MG63 (cell line): ENCODE measurements around the gene ZNF579. TPM values are rescaled to one million over a fixed set of nuclear protein-coding genes. Genes with fewer than 3 reads are reported as not detected.
"Not testable (repeated sequence)": the region's sequence is repeated elsewhere in the genome, so short reads cannot be mapped to it uniquely, and the experiment has no call there.

ENCODE experiments used
- DNase-seq: peaks from one replicate; pipeline ENCODE4 v3.0.0-alpha.2; 2020
- H3K27me3 ChIP-seq: fragments of 250-450 bp; sonication (Bioruptor Pico); 2 replicates; pipeline ENCODE4 v1.5.1; 2020; ENCODE audit warnings: mild to moderate bottlenecking, moderate library complexity
- H3K36me3 ChIP-seq: fragments of 250-450 bp; sonication (Bioruptor Pico); 2 replicates; pipeline ENCODE4 v1.5.1; 2020; ENCODE audit warnings: mild to moderate bottlenecking, moderate library complexity
- H3K4me3 ChIP-seq: fragments of 250-450 bp; sonication (Bioruptor Pico); 2 replicates; pipeline ENCODE4 v1.5.1; 2020; ENCODE audit warnings: mild to moderate bottlenecking, moderate library complexity
- H3K9me3 ChIP-seq: fragments of 250-450 bp; sonication (Bioruptor Pico); 2 replicates; pipeline ENCODE4 v1.5.1; 2020; ENCODE audit warnings: mild to moderate bottlenecking, moderate library complexity
- total RNA-seq: library from RNA; depleted of rRNA; stranded (reverse); fragments of >200 nt; shearing (Covaris generic); gene quantifications from 2 replicates; pipeline ENCODE4 v1.2.3, GENCODE V29; 2014; ENCODE audit warnings: low replicate concordance

Gene ZNF579
- total RNA-seq, 1 experiment from 2014 or later, result 8.6 TPM

DNA sequence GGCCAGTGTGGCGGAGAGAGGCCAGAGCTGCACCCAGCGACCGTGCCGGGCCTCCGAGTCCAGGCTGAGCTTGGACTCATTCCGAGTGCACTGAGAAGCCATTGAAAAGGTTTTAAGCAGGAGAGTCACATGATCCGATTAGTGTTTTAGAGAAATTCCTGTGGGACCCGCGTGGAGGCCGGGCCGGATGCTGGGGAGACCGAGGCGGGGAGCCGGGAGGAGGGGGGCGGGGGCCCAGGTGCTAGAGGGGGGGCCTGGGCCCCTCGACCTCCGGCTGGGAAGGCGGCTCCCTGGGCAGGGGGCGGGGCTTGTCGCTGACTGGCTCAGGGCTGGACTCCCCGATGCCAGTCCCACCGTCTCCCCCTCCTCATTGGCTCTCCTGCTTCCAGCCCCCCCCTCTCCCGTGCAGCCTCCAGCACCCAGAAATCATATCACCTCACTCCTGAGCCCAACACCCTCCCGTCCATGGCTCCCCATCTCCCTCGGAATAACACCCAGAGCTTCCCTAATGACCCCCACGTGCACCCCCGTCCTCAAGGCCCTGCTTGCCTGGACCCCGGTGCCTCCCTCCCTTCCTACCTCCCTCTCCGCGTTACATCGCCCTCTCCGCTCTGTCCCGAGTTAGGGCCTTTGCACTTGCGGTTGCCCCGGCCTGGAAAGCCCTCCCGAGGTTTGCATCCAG lies 5.2 kb upstream of the ZNF579 start:
- H3K27me3 ChIP-seq, result no peaks in the 10 kb centered on the region
- H3K4me3 ChIP-seq, result no peak overlapping the region
- DNase-seq, result no peak
- H3K36me3 ChIP-seq, result no peaks in the 10 kb centered on the region
- H3K9me3 ChIP-seq, result no peaks in the 10 kb centered on the region

DNA sequence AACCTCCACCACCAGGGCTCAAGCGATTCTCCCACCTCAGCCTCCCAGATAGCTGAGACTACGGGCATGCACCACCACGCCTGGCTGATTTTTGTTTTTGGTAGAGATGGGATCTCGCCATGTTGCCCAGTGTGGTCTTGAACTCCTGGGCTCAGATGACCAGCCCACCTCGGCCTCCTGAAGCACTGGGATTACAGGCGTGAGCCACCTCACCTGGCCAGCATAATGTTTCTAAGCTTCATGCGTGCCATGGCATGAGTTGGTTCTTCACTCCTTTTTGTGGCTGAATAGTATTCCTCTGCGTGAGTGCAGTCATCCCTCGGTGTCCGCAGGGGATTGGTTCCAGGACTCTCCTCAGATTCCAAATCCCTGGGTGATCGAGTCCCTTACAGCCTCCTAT lies 4.2 kb upstream of the ZNF579 start:
- no peaks in the 10 kb centered on the region for H3K27me3 ChIP-seq
- peaks cover 3% of the 10 kb centered on the region for H3K36me3 ChIP-seq
- H3K9me3 ChIP-seq, result no peaks in the 10 kb centered on the region
- no peak overlapping the region for H3K4me3 ChIP-seq
- DNase-seq, result no peak

DNA sequence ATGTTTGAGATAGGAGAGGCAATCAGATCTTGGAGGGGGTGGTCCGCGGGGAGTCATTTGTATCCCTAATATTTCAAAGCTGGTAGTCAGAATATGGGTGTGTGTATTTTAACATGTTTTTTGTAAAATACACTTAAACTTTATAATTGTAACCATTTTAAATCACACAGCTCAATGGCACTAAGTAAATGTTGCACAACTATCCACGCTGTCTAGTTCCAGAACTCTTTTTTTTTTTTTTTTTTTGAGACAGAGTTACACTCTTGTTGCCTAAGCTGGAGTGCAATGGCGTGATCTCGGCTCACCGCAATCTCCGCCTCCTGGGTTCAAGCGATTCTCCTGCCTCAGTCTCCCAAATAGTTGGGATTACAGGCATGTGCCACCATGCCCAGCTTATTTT lies 3.2 kb upstream of the ZNF579 start:
- H3K9me3 ChIP-seq, H3K27me3 ChIP-seq, H3K4me3 ChIP-seq, DNase-seq, H3K36me3 ChIP-seq: not testable (repeated sequence)

DNA sequence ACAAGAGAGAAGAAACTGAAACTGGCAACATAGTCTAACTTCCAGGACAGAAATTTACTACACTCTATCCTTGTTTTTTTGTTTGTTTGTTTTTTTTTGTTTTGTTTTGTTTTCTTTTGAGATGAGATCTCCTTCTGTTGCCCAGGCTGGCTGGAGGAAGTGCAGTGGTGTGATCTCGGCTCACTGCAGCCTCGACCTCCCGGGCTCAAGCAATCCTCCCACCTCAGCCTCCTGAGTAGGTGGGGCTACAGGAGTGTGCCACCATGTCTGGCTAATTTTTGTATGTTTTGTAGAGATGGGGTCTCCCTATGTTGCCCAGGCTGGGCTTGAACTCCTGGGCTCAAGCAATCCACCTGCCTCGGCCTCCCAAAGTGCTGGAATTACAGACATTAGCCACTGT lies 1.6 kb upstream of the ZNF579 start:
- peaks cover 13% of the 10 kb centered on the region for H3K36me3 ChIP-seq
- not testable (repeated sequence) for H3K4me3 ChIP-seq, H3K9me3 ChIP-seq, H3K27me3 ChIP-seq, DNase-seq

DNA sequence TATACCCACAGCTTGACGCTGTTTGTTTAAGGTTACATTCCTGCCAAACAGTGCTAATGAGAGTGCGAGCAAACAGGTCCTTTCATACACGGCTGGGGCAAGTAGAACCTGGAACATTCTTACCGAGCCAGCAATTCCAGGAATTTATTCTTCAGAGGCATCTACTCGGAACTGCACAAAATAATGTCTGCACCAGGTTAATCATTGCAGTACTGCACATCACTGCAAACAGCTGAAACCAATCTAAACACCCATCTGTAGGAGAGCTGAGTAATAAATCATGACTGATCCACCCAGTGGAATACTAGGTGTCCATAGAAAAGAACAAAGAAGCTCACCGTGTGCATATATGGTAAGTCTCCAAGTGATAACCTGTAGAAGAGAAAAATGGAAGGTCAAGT lies 1.2 kb upstream of the ZNF579 start:
- Histone ChIP-seq H3K9me3 (no peaks in the 10 kb centered on the region), H3K4me3 (no peak overlapping the region), H3K36me3 (peaks cover 17% of the 10 kb centered on the region), H3K27me3 (no peaks in the 10 kb centered on the region)
- DNase-seq, result no peak

DNA sequence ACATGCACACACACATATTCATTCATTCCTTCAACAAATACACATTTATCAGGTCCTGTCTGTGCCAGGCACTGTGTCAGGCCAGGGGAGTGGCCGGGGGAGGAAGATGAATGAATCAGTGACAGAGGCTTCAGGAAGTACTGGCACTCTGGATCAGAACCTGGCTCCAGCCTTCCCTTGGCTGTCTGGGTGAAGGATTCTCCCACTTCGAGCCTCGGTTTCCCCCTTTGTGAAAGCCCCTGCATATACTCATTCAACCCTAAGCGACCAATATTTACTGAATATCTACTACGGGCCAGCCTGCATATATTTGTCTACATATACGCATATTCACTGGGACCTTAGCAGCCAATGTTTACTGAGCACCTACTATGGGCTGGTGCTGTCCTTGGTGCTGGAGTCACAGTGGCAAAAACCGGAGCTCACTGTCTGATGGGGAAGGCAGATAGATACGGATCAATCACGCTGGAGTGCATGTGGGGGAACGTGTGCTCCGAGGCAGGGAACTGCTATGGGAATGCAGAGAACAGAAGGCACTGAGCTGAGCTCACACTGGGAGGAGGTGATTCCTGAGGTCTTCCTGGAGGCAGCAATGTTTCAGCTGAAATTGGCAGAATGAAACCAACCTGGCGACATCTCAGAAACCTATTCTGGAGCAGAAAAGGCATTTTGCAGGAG lies 636 bp upstream of the ZNF579 start:
- DNase-seq, result no peak
- Histone ChIP-seq H3K27me3 (no peaks in the 10 kb centered on the region), H3K36me3 (peaks cover 20% of the 10 kb centered on the region), H3K9me3 (no peaks in the 10 kb centered on the region; the same call in 1 of the 2 replicates), H3K4me3 (peak overlapping the region; percentile 98)

DNA sequence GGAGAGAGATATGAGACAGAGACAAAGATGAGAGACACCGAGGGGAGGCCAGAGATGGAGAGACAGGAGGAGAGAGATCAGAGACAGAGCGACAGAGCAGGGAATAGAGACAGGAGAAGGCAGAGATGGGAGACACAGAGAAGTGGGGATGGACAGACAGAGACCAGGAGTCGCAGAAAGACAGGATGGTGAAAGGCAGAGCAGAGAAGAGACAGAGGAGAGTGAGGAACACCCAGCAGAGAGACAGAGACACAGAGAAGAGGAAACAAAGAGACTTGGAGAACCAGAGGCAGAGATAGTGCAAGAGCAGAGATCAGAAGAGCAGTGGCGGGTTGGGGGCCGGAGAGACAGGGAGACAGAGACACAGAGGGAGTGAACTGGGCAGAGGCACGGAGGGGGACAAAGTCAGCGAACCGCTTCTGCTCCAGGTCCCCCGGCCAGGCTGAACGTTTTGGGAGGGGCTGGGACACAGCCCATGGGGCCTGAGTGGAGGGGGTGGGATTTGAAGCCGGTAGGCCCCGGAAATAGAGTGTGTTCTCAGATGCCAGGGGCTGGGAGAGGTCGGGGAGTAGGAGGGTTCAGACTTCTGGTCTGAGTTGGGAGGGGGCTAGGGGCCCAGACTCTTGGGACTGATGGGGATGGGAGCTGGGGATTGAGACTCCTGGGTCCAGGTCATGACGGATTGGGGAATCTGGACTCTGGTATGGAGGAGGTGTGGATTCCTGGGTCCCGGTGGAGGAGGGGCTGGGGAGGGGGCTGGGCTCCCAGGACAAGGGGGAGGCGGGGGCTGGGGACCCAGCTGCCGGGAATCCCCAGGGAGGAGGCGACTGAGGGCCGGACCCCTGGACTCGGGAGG lies 654 bp downstream of the ZNF579 start:
- peak; percentile 72 for DNase-seq
- peak overlapping the region; percentile 98 for H3K4me3 ChIP-seq
- no peaks in the 10 kb centered on the region for H3K27me3 ChIP-seq
- peaks cover 23% of the 10 kb centered on the region for H3K36me3 ChIP-seq
- no peaks in the 10 kb centered on the region; the same call in 1 of the 2 replicates for H3K9me3 ChIP-seq

DNA sequence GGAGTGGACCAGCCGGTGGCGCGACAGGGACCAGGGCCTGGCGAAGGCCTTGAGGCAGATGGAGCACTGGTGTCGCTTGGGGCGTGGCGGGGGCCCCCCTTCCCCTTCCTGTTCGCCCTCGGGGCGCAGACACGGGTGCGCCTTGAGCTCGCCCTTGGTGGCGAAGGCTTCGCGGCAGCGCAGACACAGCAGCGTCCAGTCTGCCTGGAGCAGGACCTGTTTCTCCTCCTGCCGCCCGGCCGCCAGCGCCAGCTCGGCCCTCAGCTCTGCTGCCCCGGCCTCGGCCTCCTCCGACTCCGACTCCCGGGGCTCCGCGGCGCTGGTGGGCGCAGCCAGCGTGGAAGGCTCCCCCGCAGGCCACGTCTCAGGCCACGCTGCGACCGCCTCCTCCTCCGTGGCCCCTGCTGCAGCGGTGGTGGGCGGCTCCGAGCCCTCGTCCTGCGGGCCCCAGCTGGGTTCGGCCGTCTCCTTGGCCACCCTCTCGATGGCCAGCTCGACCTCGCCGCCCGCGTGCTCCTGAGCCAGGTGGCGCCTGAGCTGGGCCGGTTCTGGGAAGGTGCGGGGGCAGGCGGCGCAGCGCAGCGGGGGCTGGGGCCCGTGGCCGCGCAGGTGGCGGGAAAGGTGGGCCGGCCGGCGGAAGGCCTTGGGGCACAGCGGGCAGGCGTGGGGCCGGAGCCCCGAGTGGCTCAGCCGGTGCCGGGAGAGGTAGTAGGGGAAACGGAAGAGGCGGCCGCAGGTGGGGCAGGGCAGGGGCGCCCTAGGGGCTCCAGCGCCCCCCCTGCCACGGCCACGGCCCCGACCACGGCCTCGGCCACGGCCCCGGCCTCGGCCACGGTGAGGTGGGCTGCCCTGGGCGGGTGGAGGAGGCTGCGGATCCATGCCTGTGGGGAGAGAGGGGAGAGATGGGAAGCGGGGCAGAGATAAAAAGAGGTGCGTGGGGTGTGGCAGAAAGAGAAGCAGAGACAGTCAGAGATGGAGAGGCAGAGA lies 1.6 kb downstream of the ZNF579 start:
- H3K36me3 ChIP-seq, result peaks cover 23% of the 10 kb centered on the region
- H3K27me3 ChIP-seq, result no peaks in the 10 kb centered on the region
- H3K4me3 ChIP-seq, result peak overlapping the region; percentile 98
- no peak for DNase-seq
- no peaks in the 10 kb centered on the region; the same call in 1 of the 2 replicates for H3K9me3 ChIP-seq

DNA sequence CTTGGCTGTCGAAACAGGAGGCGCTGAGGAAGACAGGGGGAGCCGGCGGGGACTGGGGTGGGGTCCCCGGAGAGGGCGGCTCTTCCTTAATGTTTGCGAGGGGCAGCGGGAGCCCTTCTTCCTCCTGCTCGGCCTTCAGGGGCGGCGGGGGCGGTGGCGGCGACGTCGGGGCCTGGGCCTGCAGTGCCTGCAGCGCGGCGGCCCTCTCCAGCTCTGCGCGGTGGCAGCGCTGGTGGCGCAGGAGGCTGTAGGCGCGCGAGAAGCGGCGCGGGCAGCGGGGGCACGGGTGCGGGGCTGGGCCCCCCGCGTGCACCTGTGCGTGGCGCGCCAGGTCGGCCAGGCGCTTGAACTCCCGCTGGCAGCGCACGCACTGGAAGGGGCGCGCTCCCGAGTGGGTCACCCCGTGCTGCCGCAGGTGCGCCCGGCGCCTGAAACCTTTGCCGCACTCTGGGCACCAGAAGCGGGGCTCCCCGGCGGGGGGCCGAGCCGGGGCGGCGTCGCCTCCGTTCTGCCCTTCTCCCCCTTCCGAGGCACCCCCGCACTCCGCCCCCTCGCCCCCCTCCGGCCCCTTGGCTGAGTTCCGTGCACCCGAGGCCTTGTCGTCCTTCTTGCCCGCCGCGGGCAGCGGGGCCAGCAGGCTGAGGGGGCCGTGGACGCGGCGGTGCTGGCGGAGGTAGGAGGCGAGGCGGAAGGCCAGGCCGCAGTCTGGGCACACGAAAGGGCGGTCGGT lies 2.5 kb downstream of the ZNF579 start:
- Histone ChIP-seq H3K4me3 (no peak overlapping the region), H3K27me3 (no peaks in the 10 kb centered on the region), H3K36me3 (peaks cover 23% of the 10 kb centered on the region), H3K9me3 (no peaks in the 10 kb centered on the region; the same call in 1 of the 2 replicates)
- no peak for DNase-seq

DNA sequence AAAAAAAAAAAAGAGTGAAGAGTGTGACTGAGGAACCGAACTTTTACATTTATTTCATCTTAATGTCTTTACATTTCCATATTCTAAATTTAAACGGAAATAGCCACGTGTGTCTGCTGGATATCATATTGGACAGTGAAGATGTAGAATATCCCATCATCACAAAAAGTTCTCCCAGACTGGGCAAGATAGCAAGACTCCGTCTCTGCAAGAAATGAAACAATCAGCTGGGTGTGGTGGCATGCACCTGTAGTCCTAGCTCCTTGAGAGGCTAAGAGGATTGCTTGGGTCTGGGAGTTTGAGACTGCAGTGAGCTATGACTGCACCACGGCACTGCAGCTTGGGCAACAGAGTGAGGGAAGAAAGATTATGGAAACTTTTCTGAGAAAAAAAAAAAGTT lies 3.9 kb downstream of the ZNF579 start:
- Histone ChIP-seq H3K27me3 (no peaks in the 10 kb centered on the region), H3K4me3 (no peak overlapping the region), H3K9me3 (no peaks in the 10 kb centered on the region; the same call in 1 of the 2 replicates), H3K36me3 (peaks cover 23% of the 10 kb centered on the region)
- DNase-seq, result no peak

DNA sequence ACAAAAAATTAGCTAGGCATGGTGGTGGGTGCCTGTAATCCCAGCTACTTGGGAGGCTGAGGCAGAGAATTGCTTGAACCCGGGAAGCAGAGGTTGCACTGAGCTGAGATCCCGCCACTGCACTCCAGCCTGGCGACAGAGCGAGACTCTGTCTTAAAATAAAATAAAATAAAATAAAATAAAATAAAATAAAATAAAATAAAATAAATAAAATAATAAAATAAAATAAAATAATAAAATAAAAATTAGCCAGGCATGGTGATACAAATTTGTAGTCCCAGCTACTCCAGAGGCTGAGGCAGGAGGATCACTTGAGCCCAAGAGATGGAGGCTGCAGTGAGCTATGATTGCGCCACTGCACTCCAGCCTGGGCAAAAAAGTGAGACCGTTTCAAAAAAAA lies 6.7 kb downstream of the ZNF579 start:
- not testable (repeated sequence) for H3K4me3 ChIP-seq, DNase-seq, H3K9me3 ChIP-seq, H3K27me3 ChIP-seq
- H3K36me3 ChIP-seq, result peaks cover 16% of the 10 kb centered on the region

DNA sequence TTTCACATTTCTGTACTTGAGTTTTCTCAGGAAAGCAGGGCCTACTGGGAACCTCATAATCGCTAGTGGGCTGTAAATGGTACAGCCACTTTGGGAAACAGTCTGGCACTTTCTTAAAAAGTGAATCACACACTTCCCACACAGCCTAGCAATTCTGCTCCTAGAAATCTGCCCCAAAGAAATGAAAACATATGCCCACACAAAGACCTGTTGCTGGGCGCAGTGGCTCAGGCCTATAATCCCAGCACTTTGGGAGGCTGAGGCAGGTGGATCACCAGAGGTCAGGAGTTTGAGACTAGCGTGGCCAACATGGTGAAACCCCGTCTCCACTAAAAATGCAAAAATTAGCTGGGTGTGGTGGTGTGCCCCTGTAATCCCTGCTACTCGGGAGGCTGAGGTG lies 11.2 kb downstream of the ZNF579 start:
- not testable (repeated sequence) for DNase-seq, H3K27me3 ChIP-seq, H3K9me3 ChIP-seq, H3K36me3 ChIP-seq, H3K4me3 ChIP-seq

DNA sequence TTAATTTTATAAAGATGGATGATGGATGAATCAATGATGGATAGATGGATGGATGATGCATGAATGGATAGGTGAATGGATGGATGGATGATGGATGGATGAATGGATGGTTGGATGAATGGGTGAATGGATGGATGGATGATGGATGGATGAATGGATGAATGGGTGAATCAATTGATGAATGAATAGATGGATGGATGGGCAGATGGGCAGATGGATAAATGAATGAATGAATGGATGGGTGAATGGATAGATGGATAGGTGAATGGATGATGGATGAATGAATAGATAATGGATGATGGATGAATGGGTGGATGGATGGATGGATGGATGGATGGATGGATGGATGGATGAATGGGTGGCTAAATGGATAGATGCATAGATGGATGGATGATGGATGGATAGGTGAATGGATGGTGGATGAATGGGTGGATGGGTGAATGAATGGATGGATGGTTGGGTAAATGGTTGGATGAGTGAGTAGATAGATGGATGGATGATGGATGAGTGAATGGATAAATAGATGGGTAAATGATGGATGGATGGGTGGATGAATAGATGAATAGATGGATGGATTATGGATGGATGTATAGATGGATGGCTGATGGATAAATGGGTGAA lies 12.8 kb downstream of the ZNF579 start:
- no peaks in the 10 kb centered on the region for H3K36me3 ChIP-seq
- no peaks in the 10 kb centered on the region for H3K9me3 ChIP-seq
- H3K27me3 ChIP-seq, result peaks cover 2% of the 10 kb centered on the region; the same call in 1 of the 2 replicates

DNA sequence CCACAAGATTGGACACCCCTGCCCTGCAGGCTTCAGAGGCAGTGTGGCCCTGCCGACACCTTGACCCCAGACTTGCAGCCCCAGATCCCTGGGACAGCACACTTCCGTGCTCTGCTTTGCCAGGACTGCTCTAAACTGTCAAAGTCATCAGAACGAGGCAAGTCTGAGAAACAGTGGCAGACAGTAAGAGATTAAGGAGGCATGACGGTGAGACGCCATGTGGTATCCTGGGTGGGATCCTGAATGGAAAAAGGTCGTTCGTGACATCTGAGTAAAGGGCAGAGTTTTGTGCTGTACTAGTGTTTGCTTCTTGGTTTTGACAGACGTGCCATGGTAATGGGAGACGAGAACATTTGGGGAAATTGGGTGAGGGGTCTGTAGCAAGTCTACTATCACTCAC lies 13.8 kb downstream of the ZNF579 start:
- Histone ChIP-seq H3K36me3 (no peaks in the 10 kb centered on the region), H3K4me3 (no peak overlapping the region), H3K9me3 (no peaks in the 10 kb centered on the region), H3K27me3 (peaks cover 2% of the 10 kb centered on the region; the same call in 1 of the 2 replicates)
- no peak for DNase-seq

More for the DNA sequence above, 12.8 kb downstream of the ZNF579 start:
- H3K4me3 ChIP-seq, result no peak overlapping the region
- DNase-seq, result no peak

DNA sequence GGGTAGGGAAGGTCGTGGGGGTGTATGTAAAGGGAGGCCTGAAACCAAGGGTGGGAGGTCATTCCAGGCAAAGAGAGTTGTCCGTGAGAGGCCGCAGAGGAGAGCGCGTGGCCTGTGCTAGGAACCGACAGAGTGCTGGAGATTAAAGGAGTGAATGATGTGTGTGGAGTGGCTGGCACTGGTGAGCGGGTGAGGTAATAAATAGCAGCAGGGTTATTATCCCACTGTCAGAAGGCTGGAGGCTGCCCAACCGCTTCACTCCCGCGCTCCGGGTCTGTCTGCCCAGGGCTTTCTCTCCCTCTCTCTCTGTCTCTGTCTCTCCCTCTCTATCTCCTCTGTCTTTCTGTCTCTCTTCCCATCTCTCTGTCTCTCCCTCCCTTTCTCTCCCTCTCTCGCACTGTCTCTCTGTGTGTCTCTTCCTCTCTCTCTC lies 17.4 kb downstream of the ZNF579 start:
- H3K9me3 ChIP-seq, result peaks cover 5% of the 10 kb centered on the region; the same call in 1 of the 2 replicates
- no peaks in the 10 kb centered on the region for H3K36me3 ChIP-seq
- no peak overlapping the region for H3K4me3 ChIP-seq
- peak; percentile 97 for DNase-seq
- H3K27me3 ChIP-seq, result peaks cover 2% of the 10 kb centered on the region; the same call in 1 of the 2 replicates
